PC-9 (cell line): Measurements from ENCODE around the gene OAS2.

ENCODE experiments used
- EZH2 ChIP-seq: fragments of 200-600 bp; sonication (generic); IDR thresholded peaks from 2 replicates; pipeline ENCODE4 v1.8.0; 2017; ENCODE audit warnings: antibody characterized with exemption, low read depth
- TF ChIP-seq, protein P1 (sequence below): fragments of 200-600 bp; sonication (generic); conservative IDR thresholded peaks from 2 replicates; pipeline ENCODE4 v1.6.1; 2017; ENCODE audit warnings: mixed run types, antibody characterized with exemption, mild to moderate bottlenecking, moderate library complexity

DNA sequence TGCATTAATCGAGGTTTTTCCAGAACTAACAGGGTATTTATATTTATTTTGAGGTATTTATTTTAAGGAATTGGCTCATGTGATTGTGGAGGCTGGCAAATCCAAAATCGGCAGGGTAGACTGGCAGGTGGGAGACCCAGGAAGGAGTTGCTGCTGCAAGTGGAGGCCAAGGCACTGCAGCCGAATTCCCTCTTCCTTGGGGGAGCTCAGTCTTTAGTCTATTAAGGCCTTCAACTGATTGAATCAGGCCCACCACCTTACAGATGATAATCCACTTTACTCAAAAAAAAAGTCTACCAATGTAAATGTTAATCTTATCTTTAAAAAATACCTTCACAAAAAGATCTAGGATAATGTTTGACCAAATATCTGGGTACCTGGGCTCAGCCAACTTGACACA lies 1.2 kb upstream of the OAS2 start:
- TF ChIP-seq, protein P1, sequence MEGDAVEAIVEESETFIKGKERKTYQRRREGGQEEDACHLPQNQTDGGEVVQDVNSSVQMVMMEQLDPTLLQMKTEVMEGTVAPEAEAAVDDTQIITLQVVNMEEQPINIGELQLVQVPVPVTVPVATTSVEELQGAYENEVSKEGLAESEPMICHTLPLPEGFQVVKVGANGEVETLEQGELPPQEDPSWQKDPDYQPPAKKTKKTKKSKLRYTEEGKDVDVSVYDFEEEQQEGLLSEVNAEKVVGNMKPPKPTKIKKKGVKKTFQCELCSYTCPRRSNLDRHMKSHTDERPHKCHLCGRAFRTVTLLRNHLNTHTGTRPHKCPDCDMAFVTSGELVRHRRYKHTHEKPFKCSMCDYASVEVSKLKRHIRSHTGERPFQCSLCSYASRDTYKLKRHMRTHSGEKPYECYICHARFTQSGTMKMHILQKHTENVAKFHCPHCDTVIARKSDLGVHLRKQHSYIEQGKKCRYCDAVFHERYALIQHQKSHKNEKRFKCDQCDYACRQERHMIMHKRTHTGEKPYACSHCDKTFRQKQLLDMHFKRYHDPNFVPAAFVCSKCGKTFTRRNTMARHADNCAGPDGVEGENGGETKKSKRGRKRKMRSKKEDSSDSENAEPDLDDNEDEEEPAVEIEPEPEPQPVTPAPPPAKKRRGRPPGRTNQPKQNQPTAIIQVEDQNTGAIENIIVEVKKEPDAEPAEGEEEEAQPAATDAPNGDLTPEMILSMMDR = no peak
- no peak for TF ChIP-seq EZH2
